Astrocyte of the spinal cord (primary cell): ENCODE measurements around the gene BTG1.

Experiments used
- DNase-seq: peaks from one replicate; pipeline ENCODE4 v3.0.0; 2011; ENCODE audit warnings: low read depth, low spot score
- H3K4me3 ChIP-seq: 2 replicates; pipeline ENCODE4 v1.5.1; 2011; ENCODE audit warnings: low read depth, mild to moderate bottlenecking, low read length, moderate library complexity
- in situ Hi-C: cut with HindIII; loops from 2 replicates; pipeline ENCODE4 v1.10.0; 2017; ENCODE audit warnings: low sequenced_read_pairs
- TF ChIP-seq, protein P1 (sequence below): IDR thresholded peaks from 2 replicates; pipeline ENCODE4 v1.5.1; 2012; ENCODE audit warnings: low read depth, mild to moderate bottlenecking, low read length, inconsistent platforms

BTG1 gene

DNA sequence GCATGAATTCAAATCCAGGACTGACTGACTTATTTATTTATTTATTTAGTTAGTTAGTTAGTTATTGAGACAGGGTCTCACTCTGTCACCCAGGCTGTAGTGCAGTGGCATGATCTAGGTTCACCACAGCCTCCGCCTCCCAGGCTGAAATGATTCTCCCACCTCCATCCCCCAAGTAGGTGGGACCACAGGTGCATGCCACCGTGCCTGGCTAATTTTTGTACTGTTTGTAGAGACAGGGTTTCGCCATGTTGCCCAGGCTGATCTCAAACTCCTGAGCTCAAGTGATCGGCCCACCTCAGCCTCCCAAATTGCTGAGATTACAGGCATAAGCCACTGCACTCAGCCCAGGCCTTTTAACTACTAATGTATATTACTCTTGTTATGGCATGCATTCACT, 36.0 kb downstream of the BTG1 start:
- no peak for DNase-seq
- in situ Hi-C loops: no loop called here
- TF ChIP-seq, protein P1, sequence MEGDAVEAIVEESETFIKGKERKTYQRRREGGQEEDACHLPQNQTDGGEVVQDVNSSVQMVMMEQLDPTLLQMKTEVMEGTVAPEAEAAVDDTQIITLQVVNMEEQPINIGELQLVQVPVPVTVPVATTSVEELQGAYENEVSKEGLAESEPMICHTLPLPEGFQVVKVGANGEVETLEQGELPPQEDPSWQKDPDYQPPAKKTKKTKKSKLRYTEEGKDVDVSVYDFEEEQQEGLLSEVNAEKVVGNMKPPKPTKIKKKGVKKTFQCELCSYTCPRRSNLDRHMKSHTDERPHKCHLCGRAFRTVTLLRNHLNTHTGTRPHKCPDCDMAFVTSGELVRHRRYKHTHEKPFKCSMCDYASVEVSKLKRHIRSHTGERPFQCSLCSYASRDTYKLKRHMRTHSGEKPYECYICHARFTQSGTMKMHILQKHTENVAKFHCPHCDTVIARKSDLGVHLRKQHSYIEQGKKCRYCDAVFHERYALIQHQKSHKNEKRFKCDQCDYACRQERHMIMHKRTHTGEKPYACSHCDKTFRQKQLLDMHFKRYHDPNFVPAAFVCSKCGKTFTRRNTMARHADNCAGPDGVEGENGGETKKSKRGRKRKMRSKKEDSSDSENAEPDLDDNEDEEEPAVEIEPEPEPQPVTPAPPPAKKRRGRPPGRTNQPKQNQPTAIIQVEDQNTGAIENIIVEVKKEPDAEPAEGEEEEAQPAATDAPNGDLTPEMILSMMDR: no peak
- no peak overlapping the region for H3K4me3 ChIP-seq

DNA sequence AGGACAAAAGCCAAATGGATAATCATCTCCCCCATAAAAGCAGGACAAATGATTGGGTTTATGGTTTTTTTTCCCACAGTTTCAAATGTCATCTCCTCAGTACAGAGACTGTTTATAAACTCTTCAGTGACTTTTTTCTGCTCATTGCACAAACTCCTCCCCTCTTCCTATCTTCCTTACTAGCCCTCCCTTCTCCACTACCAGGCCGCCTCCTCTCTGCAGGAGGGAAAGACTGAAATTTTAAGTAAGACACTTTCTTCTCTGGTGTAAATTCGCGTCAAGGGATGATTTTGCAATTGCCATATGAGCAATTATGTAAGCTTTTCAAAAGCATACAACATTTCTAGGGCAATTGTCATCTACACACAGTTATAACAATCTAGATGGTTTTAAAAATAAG, 37.0 kb downstream of the BTG1 start:
- DNase-seq: peak; percentile 56
- in situ Hi-C loops: no loop called here
- TF ChIP-seq, protein P1: no peak
- H3K4me3 ChIP-seq: no peak overlapping the region

DNA sequence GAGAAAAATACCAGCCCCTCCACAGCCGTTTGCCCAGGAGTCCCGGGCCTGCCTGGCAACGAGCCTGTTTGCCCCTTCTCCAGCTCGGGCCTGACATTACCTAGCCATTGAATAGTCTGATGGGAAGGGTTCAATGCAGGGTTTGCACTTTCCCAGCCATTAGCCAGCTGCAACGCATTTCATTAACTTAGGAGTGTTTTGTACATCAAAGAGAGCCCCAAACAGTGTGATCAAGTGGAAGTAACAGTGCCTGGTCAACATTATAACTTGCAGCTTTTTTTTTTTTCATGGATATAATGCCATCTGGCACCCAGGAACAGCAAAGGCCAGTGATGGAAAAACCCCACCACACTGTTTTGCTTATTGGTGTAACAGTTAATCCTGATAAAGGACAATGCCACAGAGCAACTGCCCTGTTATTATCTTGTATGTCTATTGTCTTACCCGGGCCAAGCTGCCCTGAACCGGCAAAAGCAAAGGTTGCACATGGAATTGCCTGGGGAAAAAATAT, 38.0 kb downstream of the BTG1 start:
- no peak for DNase-seq
- TF ChIP-seq, protein P1: no peak
- in situ Hi-C loops: no loop called here
- no peak overlapping the region for H3K4me3 ChIP-seq

DNA sequence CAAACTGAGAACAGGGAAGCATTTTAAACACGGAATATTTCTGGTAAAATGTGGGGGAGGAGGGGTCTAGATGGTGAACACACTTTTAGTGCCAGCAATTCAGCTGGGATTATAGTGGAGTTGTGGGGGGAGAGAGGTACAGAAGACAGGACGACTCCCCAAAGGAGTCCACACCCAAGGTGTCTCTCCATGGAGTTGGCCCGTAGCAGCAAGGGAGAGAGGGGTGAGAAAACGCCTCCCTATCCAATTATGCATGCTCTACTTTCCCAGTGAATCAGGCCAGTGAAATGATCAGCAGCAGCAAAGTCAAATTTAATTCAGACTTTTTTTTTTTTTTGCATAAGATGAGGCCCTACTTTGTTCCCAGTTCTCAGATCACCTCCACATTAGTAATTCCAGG, 38.6 kb downstream of the BTG1 start:
- DNase-seq: no peak
- in situ Hi-C loops: no loop called here
- TF ChIP-seq, protein P1: no peak
- H3K4me3 ChIP-seq: no peak overlapping the region

DNA sequence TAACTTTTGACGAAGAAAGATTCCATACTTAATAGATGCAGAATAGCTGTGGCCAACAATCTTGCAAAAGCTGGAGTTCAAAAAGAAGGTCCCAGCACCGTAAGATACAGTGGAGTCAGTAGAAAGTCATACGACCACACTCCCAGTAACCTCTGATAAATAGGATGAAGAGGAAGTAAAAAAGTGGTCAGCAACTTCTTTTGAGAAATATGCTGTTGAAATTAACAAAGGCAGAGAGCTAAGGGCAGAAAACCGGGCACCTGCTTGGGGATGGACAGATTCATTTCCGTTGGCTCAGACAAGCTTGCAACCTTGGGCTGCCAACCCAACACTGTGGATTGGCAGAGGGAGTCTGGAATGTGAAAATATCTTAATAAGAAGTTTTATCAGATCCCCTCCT, 40.0 kb downstream of the BTG1 start:
- in situ Hi-C loops: no loop called here
- TF ChIP-seq, protein P1: no peak
- DNase-seq: no peak
- H3K4me3 ChIP-seq: no peak overlapping the region

DNA sequence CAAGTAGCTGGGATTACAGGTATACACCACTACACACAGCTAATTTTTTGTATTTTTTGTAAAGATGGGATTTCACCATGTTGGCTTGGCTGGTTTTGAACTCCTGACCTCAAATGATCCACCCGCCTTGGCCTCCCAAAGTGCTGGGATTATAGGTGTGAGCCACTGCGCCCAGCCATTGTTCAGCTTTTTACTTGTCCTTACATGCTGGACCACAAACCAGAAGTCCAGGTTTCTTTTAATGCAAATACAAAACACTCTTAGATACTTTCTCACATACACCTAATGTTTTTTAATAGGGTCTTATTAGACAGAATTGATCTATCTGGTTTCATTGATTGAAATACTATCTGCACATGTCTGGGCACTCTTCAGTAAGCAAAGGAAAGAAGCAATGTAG, 40.5 kb downstream of the BTG1 start:
- H3K4me3 ChIP-seq: no peak overlapping the region
- TF ChIP-seq, protein P1: no peak
- no peak for DNase-seq
- in situ Hi-C loops: no loop called here

DNA sequence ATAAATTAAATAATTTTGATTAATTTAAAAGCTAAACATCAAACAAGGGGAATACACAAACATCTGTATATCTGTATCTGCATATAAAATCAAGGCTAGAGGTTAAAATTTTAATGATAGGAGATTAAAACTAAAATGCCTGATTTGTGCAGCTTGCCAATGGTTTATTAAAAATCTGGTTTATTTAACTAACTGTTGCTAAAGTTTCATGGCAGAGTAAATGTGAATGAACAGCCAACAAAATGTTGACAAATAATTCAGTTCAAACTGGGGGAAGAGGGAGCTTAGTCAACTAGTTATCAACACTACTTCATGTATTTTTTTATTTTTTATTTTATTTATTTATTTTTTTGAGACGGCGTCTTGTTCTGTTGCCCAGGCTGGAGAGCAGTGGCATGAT, 43.0 kb downstream of the BTG1 start:
- in situ Hi-C loops: no loop called here
- no peak overlapping the region for H3K4me3 ChIP-seq
- DNase-seq: no peak
- TF ChIP-seq, protein P1: no peak
